ENCODE data around the gene NCKIPSD. TPM values are rescaled to one million over a fixed set of nuclear protein-coding genes. Genes with fewer than 3 reads are reported as not detected.
A peak's percentile ranks its signal among the peaks of the same experiment; 100 is the strongest.

Gene NCKIPSD
- total RNA-seq, 4 donors from 2014 or later: 34.8 to 59.2 (median 44.9) TPM

- TF ChIP-seq CTCF (IDR thresholded peaks at IDR 0.05): no peak
- TF ChIP-seq POLR2AphosphoS5 (IDR thresholded peaks at IDR 0.05): no peak
- DNase-seq (ENCODE audit: low spot score in 2 of 2): peak in 1 of 2 donors; percentile 79
- Histone ChIP-seq H3K4me3 (peak overlapping the region; percentile 77), H3K27me3 (no peaks in the 10 kb centered on the region), H3K27ac (peak overlapping the region; percentile 12), H3K4me1 (peaks cover 24% of the 10 kb centered on the region), H3K36me3 (peaks cover 36% of the 10 kb centered on the region), H3K9me3 (no peaks in the 10 kb centered on the region)
- whole genome bisulfite sequencing: 39% methylated on average over 2 of the region's 30 CpGs
Observed at GRCh38 chr3:48634661-48635221, 51.0 kb downstream of the NCKIPSD start.

- DNase-seq (ENCODE audit: low spot score in 2 of 2): no peak
- TF ChIP-seq POLR2AphosphoS5 (IDR thresholded peaks at IDR 0.05) (no peak), CTCF (IDR thresholded peaks at IDR 0.05) (no peak), POLR2A (IDR thresholded peaks at IDR 0.05) (no peak), EP300 (IDR thresholded peaks at IDR 0.05) (no peak)
- WGBS: 88% methylated on average over 1 of the region's 2 CpGs
- H3K27me3 ChIP-seq: no peaks in the 10 kb centered on the region
- no peak overlapping the region for H3K4me3 ChIP-seq
- H3K36me3 ChIP-seq: peaks cover 44% of the 10 kb centered on the region
- H3K9me3 ChIP-seq: no peaks in the 10 kb centered on the region
- peaks cover 24% of the 10 kb centered on the region for H3K4me1 ChIP-seq
- no peak overlapping the region for H3K27ac ChIP-seq
Observed at GRCh38 chr3:48633743-48634142, 52.0 kb downstream of the NCKIPSD start.

GRCh38 chr3:48633256-48633655 lies 52.5 kb downstream of the NCKIPSD start:
- WGBS: 100% methylated on average over 5 of the region's 15 CpGs
- Histone ChIP-seq H3K36me3 (peaks cover 48% of the 10 kb centered on the region), H3K4me1 (peaks cover 24% of the 10 kb centered on the region), H3K9me3 (no peaks in the 10 kb centered on the region), H3K27ac (no peak overlapping the region), H3K4me3 (no peak overlapping the region), H3K27me3 (no peaks in the 10 kb centered on the region)
- DNase-seq (ENCODE audit: low spot score in 2 of 2): no peak
- TF ChIP-seq CTCF (IDR thresholded peaks at IDR 0.05) (no peak), POLR2AphosphoS5 (IDR thresholded peaks at IDR 0.05) (no peak), POLR2A (IDR thresholded peaks at IDR 0.05) (no peak), EP300 (IDR thresholded peaks at IDR 0.05) (no peak)

GRCh38 chr3:48631516-48632448 lies 53.9 kb downstream of the NCKIPSD start:
- DNase-seq (ENCODE audit: low spot score in 2 of 2): no peak
- TF ChIP-seq POLR2AphosphoS5 (IDR thresholded peaks at IDR 0.05) (no peak), EP300 (IDR thresholded peaks at IDR 0.05) (no peak), POLR2A (IDR thresholded peaks at IDR 0.05) (no peak), CTCF (IDR thresholded peaks at IDR 0.05) (no peak)
- Histone ChIP-seq H3K4me1 (peaks cover 24% of the 10 kb centered on the region), H3K27ac (no peak overlapping the region), H3K4me3 (no peak overlapping the region), H3K27me3 (no peaks in the 10 kb centered on the region), H3K36me3 (peaks cover 63% of the 10 kb centered on the region), H3K9me3 (no peaks in the 10 kb centered on the region)
- 88% methylated on average over 17 of the region's 22 CpGs for WGBS

GRCh38 chr3:48630833-48631232 lies 54.9 kb downstream of the NCKIPSD start:
- 92% methylated on average over 12 of the region's 12 CpGs for WGBS
- peaks cover 18% of the 10 kb centered on the region for H3K4me1 ChIP-seq
- no peak overlapping the region for H3K4me3 ChIP-seq
- no peak for DNase-seq (ENCODE audit: low spot score in 2 of 2)
- TF ChIP-seq CTCF (IDR thresholded peaks at IDR 0.05) (no peak), POLR2A (IDR thresholded peaks at IDR 0.05) (no peak)
- peaks cover 72% of the 10 kb centered on the region for H3K36me3 ChIP-seq
- H3K27ac ChIP-seq: no peak overlapping the region
- no peaks in the 10 kb centered on the region for H3K9me3 ChIP-seq
- no peaks in the 10 kb centered on the region for H3K27me3 ChIP-seq

Measured in suprapubic skin (tissue), 4 donors.